ENCODE data around the gene TRIM52.
"Not testable (repeated sequence)": the region's sequence is repeated elsewhere in the genome, so short reads cannot be mapped to it uniquely, and the experiment has no call there.

Gene TRIM52

DNA sequence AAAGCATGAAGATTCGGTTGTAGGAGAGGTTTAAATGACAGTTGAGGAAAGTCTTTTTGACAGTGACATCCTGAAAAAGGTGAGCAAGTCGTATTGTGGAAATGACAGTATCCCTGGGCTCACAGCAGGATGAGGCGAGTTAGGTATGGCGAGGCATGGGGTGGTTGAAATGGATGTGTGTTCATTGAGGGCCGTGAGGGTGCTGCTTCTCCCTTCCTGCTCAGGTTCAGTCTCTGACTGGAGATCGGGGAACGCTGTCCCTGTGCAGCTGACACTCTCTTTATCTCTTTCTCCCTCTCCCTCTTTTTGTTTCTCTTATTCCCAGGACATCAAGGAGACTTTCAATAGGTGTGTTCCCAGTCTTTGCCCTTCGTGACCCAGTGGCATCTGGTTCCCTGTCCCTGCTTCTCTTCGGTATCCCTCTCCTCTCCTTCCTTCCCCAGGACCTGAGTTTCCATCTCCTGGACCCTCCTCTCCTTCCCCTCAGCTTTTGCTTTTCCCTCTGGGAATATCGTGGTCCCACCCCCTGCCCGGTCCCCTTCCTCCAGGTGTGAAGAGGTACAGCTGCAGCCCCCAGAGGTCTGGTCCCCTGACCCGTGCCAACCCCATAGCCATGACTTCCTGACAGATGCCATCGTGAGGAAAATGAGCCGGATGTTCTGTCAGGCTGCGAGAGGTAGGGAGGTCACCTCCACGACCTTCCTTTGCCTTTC lies 27.7 kb downstream of the TRIM52 start:
- DNase-seq = no peak

DNA sequence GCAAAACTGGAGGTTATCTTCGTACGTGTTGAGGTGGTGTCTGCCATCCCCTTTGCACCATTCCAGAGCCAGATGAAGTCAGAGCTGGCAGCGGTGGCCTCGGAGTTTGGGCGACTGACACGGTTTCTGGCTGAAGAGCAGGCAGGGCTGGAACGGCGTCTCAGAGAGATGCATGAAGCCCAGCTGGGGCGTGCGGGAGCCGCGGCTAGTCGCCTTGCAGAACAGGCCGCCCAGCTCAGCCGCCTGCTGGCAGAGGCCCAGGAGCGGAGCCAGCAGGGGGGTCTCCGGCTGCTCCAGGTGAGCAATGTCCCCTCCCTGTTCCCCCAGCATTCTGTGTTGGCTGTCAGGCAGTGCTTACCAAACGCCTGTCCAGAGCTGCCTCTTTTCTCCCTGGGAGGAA lies 28.4 kb downstream of the TRIM52 start:
- DNase-seq = no peak

DNA sequence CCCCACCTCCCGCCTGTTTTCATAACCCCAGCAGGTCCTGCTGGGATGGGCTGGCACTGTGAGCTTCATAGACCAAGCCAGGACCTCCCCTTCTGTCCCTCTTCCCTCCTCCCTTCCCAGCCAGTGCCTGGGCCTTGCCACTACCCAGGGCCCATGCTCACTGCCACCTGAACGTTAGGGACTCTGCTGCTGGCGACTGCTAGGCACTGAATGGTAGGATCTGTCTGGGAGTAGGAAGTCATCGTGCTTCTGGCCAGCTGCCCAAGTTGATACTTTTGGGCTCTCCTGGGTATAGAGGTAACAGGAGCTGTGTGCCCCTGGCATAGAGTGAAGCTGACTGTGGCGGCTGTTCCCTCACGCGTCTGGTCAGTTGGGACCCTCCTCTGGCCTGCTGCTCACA lies 29.5 kb downstream of the TRIM52 start:
- no peak for DNase-seq

DNA sequence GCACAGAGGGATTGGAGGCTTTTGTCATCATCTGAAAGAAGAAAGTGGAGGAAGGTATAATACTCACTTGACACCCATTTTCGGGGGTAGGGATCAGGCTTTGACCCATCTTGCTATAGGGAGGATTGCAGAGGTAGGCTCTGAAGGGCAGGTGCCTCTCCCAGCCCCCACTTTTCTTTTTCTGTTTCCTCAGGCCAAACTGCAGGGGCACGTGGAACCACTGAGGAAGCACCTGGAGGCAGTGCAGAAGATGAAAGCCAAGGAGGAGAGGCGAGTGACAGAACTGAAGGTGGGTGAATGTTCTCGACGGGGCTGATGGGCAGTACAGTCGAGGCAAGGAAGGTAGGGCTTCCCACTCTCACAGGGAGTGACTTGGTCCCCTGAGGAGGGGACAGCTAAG lies 30.4 kb downstream of the TRIM52 start:
- no peak for DNase-seq

DNA sequence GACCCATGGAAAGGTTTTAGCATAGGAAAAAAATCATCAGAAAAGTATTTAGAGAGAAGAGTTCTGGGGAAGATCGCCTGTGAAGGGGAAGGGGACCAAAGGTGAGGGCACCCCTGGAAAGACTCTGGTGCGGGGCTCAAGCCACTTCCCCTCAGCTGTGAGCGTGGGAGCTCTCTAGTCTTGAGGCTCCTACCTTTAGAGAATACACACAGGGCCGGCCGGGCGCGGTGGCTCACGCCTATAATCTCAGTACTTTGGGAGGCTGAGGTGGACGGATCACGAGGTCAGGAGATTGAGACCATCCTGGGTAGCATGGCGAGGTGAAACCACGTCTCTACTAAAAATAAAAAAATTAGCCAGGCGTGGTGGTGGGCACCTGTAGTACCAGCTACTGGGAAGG lies 30.9 kb downstream of the TRIM52 start:
- no peak for DNase-seq

DNA sequence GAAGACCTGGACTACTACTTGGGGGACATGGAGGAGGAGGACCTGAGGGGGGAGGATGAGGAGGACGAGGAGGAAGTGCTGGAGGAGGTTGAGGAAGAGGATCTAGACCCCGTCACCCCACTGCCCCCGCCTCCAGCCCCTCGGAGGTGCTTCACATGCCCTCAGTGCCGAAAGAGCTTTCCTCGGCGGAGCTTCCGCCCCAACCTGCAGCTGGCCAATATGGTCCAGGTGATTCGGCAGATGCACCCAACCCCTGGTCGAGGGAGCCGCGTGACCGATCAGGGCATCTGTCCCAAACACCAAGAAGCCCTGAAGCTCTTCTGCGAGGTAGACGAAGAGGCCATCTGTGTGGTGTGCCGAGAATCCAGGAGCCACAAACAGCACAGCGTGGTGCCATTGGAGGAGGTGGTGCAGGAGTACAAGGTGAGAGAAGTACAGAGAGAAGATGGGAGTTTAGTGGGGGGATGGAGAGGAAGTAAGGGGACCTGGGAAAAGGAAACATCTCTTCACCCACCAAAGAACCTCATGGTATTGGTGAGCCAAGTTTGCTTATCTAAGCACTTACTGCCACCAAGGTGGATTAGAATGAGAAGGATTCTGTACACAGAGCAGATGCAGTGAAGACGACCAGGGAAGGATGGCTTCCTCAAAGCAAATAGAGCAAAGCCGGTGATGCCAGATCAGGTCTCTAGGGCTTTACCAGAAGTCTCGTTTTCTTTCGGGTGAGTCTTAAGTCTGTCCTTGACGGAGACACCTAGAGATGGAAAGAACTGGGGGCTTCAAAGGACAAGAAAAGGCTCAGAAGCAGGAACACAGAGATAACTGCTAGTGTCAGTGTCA lies 36.3 kb downstream of the TRIM52 start:
- no peak for DNase-seq

DNA sequence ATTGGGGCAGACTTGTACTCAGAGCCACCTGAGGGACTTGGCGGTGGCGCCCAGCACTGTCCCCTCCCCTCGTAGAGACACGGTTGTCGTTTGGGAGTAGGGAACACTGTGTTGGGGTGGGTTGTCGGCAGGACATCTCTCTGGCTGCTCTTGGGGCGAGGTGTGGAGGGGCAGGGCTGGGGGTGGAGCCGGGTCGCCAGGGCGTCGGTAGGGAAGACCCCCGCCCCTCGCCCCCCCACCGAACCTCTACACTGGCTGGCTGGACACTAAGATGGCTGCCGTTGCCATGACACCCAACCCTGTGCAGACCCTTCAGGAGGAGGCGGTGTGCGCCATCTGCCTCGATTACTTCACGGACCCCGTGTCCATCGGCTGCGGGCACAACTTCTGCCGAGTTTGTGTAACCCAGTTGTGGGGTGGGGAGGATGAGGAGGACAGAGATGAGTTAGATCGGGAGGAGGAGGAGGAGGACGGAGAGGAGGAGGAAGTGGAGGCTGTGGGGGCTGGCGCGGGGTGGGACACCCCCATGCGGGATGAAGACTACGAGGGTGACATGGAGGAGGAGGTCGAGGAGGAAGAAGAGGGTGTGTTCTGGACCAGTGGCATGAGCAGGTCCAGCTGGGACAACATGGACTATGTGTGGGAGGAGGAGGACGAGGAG lies 37.1 kb downstream of the TRIM52 start:
- DNase-seq = no peak

DNA sequence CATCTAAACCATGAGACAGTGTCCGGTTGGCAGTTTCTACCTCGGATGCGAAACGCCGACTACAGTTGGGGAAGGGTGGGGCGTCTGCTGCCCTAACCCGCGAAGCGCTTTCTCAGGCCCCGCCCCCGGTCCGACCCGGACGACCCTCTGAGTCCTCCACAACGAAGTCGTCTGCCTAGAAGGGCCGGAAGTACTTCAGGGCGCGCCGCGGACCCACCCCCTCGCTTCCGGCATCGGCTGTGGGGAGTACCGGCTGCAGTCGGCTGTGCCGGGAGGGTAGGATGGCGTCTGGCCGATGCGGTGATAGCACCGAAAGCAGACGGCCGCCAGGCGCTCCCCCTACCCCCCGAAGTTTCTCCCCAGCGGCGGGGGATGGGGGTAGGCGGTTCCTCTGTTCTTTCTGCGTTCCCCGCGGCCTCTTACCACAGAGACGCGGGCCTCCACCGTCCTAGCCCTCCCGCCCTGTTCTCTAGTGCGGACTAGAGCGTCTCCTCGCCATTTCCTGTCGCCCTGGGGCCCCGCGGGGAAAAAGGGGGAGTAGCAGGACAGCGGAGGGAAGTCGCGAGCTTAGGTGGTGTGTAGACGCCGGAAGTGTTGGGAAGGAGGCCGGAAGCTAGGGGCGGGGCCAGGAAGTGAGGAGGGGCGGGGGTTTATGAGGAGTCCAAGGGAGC lies 37.8 kb downstream of the TRIM52 start, which contains the start of gene TRIM41:
Gene TRIM41, plus strand, starts transcription at position 224 of the 671 bp plus-strand sequence. CDS start 719 bp downstream, outside the sequence.
- no peak for DNase-seq

DNA sequence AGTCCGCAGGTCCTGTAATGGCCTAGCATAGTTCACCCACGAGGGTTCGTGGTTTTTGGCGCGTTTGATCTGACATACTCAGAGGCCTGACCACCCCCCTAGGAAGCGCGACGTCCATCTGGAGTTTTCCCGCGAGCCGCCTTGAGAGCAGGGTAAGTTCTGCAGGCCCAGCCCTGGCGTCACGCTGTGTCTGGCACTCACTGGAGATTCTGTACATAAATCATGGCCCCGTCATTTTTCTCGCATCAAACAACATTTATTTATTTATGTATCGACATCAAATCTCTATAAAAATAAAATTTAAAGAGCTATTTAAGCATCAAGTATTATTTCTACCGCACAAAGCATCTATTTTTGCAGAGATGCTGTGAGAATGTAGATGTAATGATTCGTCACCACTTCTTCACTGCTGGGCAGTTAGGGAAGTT lies 38.3 kb downstream of the TRIM52 start:
- DNase-seq = no peak

DNA sequence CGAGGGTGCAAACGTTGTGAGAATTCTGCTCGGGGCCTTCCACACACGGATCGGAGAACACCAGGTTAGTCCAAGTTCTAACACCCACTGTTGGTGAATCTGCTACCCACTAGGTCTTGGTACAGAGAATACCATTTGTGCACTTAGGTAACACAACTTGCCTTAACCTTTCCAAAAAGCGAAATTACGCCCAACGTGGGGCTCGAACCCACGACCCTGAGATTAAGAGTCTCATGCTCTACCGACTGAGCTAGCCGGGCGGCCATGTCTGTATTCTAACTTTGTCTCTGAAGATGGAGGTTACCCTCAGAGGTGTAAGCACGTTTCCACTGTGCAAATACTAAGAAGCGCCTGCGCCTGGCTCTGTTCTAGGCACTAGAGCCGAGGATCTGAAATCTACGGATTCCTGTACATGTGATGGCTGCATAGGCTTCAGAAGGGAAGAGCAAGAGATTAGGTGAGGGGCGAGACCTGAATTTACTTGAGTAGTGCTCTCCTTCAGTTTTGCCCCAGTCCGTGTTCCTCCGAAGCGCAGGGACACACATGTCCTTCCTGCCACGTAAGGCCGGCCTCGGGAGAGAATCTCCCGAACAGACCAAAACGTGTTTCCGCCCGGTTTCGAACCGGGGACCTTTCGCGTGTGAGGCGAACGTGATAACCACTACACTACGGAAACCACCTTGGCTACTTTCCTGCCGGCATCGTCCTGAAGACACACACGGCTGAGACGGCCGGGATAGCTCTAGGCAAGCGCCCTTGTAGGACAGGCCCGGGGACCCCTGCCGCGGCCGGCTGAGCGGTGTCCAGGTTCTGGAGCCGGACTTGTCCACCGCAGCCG lies 38.9 kb downstream of the TRIM52 start:
- no peak for DNase-seq

DNA sequence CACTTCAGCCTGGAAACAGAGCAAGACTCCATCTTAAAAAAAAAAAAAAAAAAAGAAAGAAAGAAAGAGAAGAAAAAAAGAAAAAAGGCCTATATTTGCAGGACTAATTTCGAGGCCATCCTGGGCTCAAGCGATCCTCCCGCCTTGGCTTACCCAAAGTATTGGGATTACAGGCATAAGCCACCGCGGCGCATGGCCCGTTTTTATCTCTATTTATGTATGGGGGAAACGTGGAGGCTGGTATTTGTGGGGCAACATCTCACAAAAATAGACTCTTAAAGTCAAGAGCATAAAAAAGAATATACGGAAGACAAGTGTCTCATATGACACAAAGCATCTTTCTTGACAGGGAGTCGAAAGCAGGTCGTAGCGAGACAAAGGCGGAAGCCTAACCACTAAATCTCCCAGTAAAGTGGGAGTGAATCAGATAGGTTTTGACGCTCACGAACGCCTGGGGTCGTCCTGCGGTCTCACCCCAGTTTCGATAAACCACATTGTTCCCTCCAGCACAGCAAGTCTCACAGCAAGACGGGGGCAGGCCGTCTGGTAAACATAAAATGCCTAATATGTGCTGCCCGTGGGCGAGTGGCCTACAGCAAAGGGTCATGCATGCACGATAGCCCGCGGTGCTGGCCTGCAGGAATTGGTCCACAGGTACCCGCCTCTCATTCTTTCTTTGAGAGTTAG lies 39.7 kb downstream of the TRIM52 start:
- no peak for DNase-seq

DNA sequence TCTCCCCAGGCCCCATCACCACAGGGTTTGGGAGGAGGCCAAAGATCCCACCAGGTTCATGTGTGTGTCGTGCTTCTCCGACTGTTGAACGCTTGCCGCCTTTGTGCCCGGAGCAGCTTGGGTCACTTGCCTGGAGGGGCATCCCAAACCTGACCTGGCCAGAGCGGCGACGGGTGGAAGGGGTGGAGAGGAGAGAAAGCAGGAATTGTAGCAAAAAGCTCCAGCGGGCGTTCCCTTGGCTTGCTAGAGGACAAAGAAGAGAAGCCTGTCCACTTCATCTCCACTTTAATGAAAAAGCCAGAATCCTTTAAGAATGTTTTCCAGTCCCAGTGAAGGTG lies 40.8 kb downstream of the TRIM52 start:
- no peak for DNase-seq

DNA sequence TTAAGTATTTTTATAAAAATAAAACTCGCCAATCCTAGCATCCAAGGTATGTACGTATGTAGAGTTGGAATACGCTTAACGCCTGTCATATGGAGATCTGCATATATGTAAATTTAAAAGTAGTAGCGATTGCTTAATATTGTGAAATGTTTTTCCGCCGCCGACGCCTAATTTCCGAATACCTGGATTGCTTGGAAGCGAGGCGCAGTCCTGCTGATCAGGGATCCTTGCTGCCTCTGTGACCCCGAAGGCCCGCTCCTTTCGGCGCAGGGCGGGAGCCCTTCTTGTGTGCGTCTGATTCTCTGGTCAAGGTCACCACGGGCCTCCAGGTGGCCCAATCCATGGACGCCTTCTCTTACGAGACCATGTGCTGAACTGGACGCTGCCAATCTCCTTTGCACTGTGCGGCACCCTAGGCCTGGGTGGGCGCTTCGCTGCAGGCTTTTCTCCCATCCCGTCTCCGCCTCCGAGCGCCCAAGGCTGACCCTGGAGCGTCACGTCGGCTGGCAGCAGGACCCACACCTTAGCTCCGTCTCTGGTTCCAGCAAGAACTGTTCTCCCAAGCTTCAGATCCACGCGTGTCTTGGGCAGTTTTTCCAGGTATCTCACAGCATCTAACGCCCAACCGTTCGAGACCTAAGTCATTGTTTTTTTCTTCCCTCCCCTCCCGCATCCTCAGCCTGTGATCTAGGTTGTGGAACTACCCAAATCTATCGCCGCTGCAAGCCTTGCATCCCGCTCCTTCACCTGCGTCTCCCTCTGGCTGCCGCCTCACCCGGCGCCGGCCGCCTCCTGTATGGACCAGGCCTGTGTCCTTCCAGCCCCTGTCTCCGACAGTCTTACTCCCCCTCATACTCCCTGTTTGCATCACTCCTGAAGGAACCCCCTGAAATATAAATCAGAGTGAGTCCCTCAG lies 41.4 kb downstream of the TRIM52 start:
- no peak for DNase-seq

DNA sequence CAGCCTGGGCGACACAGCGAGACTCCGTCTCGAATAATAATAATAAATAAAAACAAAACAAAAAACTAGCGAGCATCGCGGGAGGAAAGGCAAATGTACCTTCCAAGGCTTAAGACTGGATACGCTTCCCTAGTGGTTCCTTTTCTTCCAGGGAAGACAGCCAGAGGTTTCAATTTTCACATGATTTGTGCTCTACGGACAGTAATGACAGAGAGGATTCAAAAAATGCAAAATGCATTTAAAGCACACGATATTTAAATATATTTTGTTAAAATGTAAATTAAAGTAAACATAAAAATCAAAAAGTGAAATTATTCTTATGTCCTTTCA lies 42.2 kb downstream of the TRIM52 start:
- no peak for DNase-seq

DNA sequence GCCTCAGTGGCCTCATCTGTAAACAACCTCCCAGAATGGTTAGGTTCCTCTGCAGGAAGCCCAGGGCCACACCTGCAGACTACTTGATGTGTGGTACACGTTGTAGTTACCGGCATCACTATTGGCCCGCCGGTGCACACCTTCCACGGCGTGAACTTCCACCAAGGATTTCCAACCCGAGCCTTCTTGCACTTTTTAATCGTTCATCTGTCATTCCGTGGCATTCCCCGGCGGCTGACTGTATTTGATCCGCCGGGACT lies 43.2 kb downstream of the TRIM52 start:
- DNase-seq = no peak

DNA sequence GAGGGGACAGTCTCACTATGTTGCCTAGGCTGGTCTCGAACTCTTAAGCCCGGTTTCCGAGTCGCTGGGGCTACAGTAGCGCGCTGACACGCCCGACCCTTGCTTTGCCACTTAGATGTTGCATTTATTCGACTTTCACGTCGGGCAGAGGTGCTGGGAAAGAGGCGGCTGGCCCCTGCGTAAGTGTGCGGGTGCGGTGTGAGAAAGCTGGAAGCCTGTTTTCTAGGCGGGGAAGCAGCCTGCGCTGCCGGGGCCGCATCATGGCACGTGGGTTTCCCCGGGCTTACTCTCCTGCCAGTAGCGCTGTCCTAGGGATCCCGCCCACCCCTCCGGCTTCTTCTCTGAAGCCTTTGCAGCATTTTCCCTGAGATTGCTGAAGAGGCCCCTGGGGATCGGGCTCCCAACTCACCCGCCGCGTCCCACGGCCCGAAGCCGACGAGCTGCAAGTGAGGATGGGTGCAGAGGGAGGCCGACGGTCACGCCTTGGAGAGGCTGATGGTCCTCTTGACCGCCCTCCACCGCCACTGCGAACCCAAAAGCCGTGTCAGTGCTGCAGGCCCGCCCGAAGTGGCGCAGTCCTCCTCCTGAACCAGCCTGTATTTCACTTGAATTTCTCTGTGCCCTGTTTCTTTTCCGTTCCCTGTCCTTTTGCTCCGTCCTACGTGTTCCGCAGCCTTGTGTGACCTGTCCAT lies 43.7 kb downstream of the TRIM52 start:
- no peak for DNase-seq

DNA sequence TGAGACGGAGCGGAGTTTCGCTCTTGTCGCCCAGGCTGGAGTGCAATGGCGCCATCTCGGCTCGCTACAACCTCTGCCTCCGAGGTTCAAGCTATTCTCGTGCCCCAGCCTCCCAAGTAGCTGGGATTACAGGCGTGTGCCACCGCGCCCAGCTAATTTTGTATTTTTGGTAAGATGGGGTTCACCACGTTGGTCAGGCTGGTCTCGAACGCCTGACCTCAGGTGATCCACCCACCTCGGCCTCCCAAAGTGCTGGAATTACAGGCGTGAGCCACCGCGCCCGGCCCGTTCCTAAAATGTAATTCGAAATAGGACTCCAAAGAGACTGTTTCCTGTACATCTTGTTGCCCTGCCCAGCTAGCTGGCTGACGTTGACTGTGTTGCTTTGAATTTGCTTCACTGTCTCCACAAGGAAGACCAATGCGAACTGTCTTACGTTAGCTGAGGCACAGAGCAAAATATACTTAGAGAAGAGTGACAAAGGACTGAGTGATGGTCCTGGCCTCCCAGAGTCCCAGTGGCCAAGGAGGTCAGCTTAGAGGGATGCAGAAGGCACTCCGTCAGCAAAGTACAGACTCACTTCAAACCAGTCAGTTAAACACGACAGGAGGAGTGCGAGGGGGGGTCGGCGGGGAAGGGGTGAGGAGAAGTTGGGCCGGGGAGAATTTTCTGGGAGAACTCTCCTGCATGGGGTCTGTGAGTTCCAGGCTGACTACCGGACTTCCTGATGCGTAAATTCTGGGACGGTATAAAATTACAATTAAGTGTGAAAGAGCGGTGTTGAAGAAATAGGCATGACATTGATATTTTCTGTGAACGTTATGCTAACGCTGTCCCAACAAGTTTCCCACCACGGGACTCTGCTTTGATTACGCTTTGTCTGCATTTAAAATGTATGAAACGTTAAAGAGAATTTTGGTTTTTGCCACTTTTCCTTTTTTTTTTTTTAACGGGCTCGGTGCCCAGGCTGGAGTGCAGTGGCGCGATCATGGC lies 44.6 kb downstream of the TRIM52 start:
- no peak for DNase-seq

DNA sequence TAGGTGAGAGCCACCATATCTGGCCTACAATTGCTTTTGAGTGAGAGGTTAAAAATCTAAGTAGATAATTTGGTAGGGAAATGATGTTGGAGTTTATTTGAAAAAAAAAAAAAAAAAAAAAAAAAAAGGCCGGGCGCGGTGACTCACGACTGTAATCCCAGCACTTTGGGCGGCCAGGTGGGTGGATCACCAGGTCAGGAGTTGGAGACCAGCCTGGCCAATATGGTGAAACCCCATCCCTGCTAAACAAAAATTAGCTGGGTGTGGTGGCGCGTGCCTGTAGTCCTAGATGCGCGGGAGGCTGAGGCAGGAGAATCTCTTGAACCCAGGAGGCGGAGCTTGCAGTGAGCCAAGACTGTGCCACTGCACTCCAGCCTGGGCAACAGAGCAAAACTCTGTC lies 46.7 kb downstream of the TRIM52 start:
- not testable (repeated sequence) for DNase-seq

DNA sequence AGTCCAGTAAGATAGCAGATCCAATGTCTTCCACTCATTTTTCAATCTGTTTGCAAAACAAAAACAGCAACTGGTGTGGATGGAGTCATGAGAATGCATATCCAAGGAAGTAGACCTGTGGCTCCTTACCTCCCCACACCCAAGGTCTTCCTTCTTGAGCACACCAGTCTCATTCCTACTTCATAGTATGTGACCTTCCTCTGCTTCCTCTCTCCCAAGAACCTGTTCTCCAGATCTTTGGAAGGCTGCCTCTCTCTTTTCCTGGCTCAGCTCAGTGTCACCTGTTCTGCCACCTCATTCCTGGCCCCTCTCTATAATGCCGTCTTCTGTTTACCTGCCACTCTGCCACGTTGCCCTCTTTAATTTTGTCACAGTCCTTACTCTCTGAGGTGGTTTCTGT lies 48.0 kb downstream of the TRIM52 start:
- no peak for DNase-seq

All from NCI-H446 (cell line).